ENCODE measurements around the gene ADH1A. TPM values are rescaled to one million over a fixed set of nuclear protein-coding genes. Genes with fewer than 3 reads are reported as not detected.

The ADH1A gene
- total RNA-seq: under 1 TPM in 1 of 4 donors, not detected in 3; 0.27 TPM

- Histone ChIP-seq H3K36me3 (no peaks in the 10 kb centered on the region), H3K27ac (no peak within 1 kb of the TSS), H3K27me3 (no peaks in the 10 kb centered on the region), H3K4me1 (no peaks in the 10 kb centered on the region), H3K4me3 (replicated peaks in 1 of 3) (no peak within 1 kb of the TSS), H3K9me3 (no peaks in the 10 kb centered on the region)
- intact Hi-C loops (cut with DNase I): no loop called here
- TF ChIP-seq POLR2A (IDR thresholded peaks at IDR 0.05) (no peak), CTCF (IDR thresholded peaks at IDR 0.05) (no peak)
- 66 to 75% methylated on average over 3 of the region's 3 CpGs for WGBS, 2 donors
- DNase-seq: no peak
These were observed at the start of gene ADH1A for GRCh38 chr4:99290848-99291786. Gene ADH1A (minus strand): TSS chr4:99290985. CDS start chr4:99290914, 71 bp downstream.

- TF ChIP-seq POLR2A (IDR thresholded peaks at IDR 0.05): no peak
- no peak for TF ChIP-seq CTCF (IDR thresholded peaks at IDR 0.05)
- Histone ChIP-seq H3K36me3 (no peaks in the 10 kb centered on the region), H3K27me3 (no peaks in the 10 kb centered on the region), H3K4me1 (no peaks in the 10 kb centered on the region), H3K27ac (no peak overlapping the region), H3K9me3 (no peaks in the 10 kb centered on the region), H3K4me3 (replicated peaks in 1 of 3) (no peak overlapping the region)
- 80 to 95% methylated on average over 3 of the region's 3 CpGs for WGBS, 2 donors
- intact Hi-C loops (cut with DNase I): no loop called here
- no peak for DNase-seq
These were observed 48.4 kb upstream of the ADH1A start for GRCh38 chr4:99339172-99339571.

GRCh38 chr4:99336553-99336952 is 45.8 kb upstream of the ADH1A start:
- Histone ChIP-seq H3K4me1 (no peaks in the 10 kb centered on the region), H3K36me3 (no peaks in the 10 kb centered on the region), H3K27me3 (no peaks in the 10 kb centered on the region), H3K4me3 (replicated peaks in 1 of 3) (no peak overlapping the region), H3K27ac (no peak overlapping the region), H3K9me3 (no peaks in the 10 kb centered on the region)
- TF ChIP-seq CTCF (IDR thresholded peaks at IDR 0.05): no peak
- no peak for TF ChIP-seq POLR2A (IDR thresholded peaks at IDR 0.05)
- no peak for DNase-seq
- WGBS, 2 donors: 74 to 75% methylated on average over 4 of the region's 4 CpGs
- intact Hi-C loops (cut with DNase I): no loop called here

- Histone ChIP-seq H3K9me3 (no peaks in the 10 kb centered on the region), H3K4me3 (replicated peaks in 1 of 3) (no peak overlapping the region), H3K4me1 (no peaks in the 10 kb centered on the region), H3K36me3 (no peaks in the 10 kb centered on the region), H3K27me3 (no peaks in the 10 kb centered on the region), H3K27ac (no peak overlapping the region)
- intact Hi-C loops (cut with DNase I): no loop called here
- WGBS, 2 donors: 70 to 76% methylated on average over 1 of the region's 1 CpG
- DNase-seq: no peak
- TF ChIP-seq POLR2A (IDR thresholded peaks at IDR 0.05) (no peak), CTCF (IDR thresholded peaks at IDR 0.05) (no peak)
These were observed 44.1 kb upstream of the ADH1A start for GRCh38 chr4:99334880-99335279.

- no peak for DNase-seq
- Histone ChIP-seq H3K36me3 (no peaks in the 10 kb centered on the region), H3K27ac (no peak overlapping the region), H3K27me3 (no peaks in the 10 kb centered on the region), H3K4me3 (replicated peaks in 1 of 3) (no peak overlapping the region), H3K9me3 (no peaks in the 10 kb centered on the region), H3K4me1 (no peaks in the 10 kb centered on the region)
- WGBS, 2 donors: 74 to 83% methylated on average over 3 of the region's 3 CpGs
- TF ChIP-seq POLR2A (IDR thresholded peaks at IDR 0.05) (no peak), CTCF (IDR thresholded peaks at IDR 0.05) (no peak)
- intact Hi-C loops (cut with DNase I): no loop called here
These were observed 39.9 kb upstream of the ADH1A start for GRCh38 chr4:99330648-99331047.
